ENCODE measurements around the gene PITPNC1. TPM values are rescaled to one million over a fixed set of nuclear protein-coding genes. Genes with fewer than 3 reads are reported as not detected.

The PITPNC1 gene
- total RNA-seq, 1 experiment from 2014 or later: 35.5 TPM

DNA sequence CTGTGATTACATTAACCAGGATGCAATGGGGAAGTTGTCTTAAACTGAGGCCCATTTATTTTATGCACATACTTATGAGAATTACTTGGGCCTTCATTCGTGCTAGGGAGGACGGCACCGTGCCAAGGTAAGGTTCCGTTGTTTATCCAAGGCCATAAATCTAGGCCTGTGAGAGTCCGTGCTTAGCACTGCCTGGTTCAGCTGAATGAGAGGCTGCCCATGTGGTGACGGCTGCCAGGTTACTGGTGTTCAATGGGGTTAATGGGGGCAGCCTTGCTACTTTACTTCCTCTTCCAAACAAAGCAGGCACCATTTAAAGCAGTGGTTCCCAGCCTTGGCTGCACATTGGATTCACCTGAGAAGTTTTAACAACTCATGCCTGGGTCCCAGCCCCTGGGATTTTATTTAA lies 205.6 kb downstream of the PITPNC1 start:
- POLR2A ChIA-PET (ENCODE audit: low non-redundant PET): interaction anchor here (0.8 kb wide), 1 partner anchor 13 kb away, joined by 7 read pairs; no protein-coding TSS in a partner anchor

GRCh38 chr17:67585077-67585602 lies 208.1 kb downstream of the PITPNC1 start:
- intact Hi-C loops (cut with micrococcal nuclease; ENCODE audit: unreplicated experiment): no loop called here
- no peaks in the 10 kb centered on the region for H3K27me3 ChIP-seq (replicated peaks; ENCODE audit: insufficient read depth, low read depth, low read length, poor library complexity)
- peak; percentile 9 for DNase-seq (ENCODE audit: low spot score)
- CTCF ChIA-PET: no interaction called here
- POLR2A ChIA-PET (ENCODE audit: low non-redundant PET): no interaction called here
- H3K4me3 ChIP-seq (ENCODE audit: low read depth, low read length, poor library complexity, severe bottlenecking): no peak overlapping the region
- no peaks in the 10 kb centered on the region for H3K9me3 ChIP-seq (ENCODE audit: low read depth, low read length, poor library complexity, severe bottlenecking)
- no TSS peak for BruUV-seq (replicated peaks)
- no peak overlapping the region for H3K27ac ChIP-seq (ENCODE audit: low read depth, low read length, poor library complexity, severe bottlenecking)
- no peak for TF ChIP-seq EZH2 (IDR thresholded peaks at IDR 0.05; ENCODE audit: borderline replicate concordance, low read depth, low read length, poor library complexity, severe bottlenecking)
- TF ChIP-seq CTCF (conservative IDR thresholded peaks at IDR 0.05; ENCODE audit: low read depth, low read length): no peak
- H3K36me3 ChIP-seq (ENCODE audit: insufficient read depth, low read length, poor library complexity, severe bottlenecking): no peaks in the 10 kb centered on the region
- H3K4me1 ChIP-seq (ENCODE audit: insufficient read depth, low read length, poor library complexity, severe bottlenecking): no peaks in the 10 kb centered on the region

More for the DNA sequence above, 205.6 kb downstream of the PITPNC1 start:
- TF ChIP-seq CTCF (conservative IDR thresholded peaks at IDR 0.05; ENCODE audit: low read depth, low read length): no peak
- no peak for TF ChIP-seq EZH2 (IDR thresholded peaks at IDR 0.05; ENCODE audit: borderline replicate concordance, low read depth, low read length, poor library complexity, severe bottlenecking)
- H3K27ac ChIP-seq (ENCODE audit: low read depth, low read length, poor library complexity, severe bottlenecking): no peak overlapping the region
- H3K27me3 ChIP-seq (replicated peaks; ENCODE audit: insufficient read depth, low read depth, low read length, poor library complexity): no peaks in the 10 kb centered on the region
- H3K9me3 ChIP-seq (ENCODE audit: low read depth, low read length, poor library complexity, severe bottlenecking): no peaks in the 10 kb centered on the region
- H3K4me1 ChIP-seq (ENCODE audit: insufficient read depth, low read length, poor library complexity, severe bottlenecking): no peaks in the 10 kb centered on the region
- no TSS peak for BruUV-seq (replicated peaks)
- H3K4me3 ChIP-seq (ENCODE audit: low read depth, low read length, poor library complexity, severe bottlenecking): no peak overlapping the region
- CTCF ChIA-PET: no interaction called here
- no peaks in the 10 kb centered on the region for H3K36me3 ChIP-seq (ENCODE audit: insufficient read depth, low read length, poor library complexity, severe bottlenecking)
- DNase-seq (ENCODE audit: low spot score): no peak
- intact Hi-C loops (cut with micrococcal nuclease; ENCODE audit: unreplicated experiment): no loop called here

DNA sequence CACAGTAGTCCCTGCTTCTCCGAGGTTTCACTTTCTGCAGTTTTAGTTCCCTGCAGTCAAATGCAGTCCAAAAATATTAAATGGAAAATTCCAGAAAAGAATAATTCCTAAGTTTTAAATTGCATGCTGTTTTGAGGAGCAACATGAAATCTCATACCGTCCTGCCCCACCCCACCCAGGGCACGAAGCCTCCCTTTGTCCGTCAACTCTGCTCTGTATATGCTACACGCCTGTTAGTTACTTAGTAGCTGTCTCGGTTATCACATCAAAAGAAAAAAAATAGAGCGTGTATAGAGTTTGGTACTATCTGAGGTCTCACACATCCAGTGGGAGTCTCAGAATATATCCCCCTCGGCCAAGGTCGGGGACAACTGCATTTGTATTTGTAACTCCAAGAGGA lies 211.2 kb downstream of the PITPNC1 start:
- ChIA-PET POLR2A (ENCODE audit: low non-redundant PET) (no interaction called here), CTCF (no interaction called here)
- Histone ChIP-seq H3K27me3 (replicated peaks; ENCODE audit: insufficient read depth, low read depth, low read length, poor library complexity) (no peaks in the 10 kb centered on the region), H3K36me3 (ENCODE audit: insufficient read depth, low read length, poor library complexity, severe bottlenecking) (no peaks in the 10 kb centered on the region), H3K27ac (ENCODE audit: low read depth, low read length, poor library complexity, severe bottlenecking) (no peak overlapping the region), H3K9me3 (ENCODE audit: low read depth, low read length, poor library complexity, severe bottlenecking) (no peaks in the 10 kb centered on the region), H3K4me3 (ENCODE audit: low read depth, low read length, poor library complexity, severe bottlenecking) (no peak overlapping the region), H3K4me1 (ENCODE audit: insufficient read depth, low read length, poor library complexity, severe bottlenecking) (no peaks in the 10 kb centered on the region)
- TF ChIP-seq EZH2 (IDR thresholded peaks at IDR 0.05; ENCODE audit: borderline replicate concordance, low read depth, low read length, poor library complexity, severe bottlenecking) (no peak), CTCF (conservative IDR thresholded peaks at IDR 0.05; ENCODE audit: low read depth, low read length) (no peak)
- DNase-seq (ENCODE audit: low spot score): no peak
- intact Hi-C loops (cut with micrococcal nuclease; ENCODE audit: unreplicated experiment): no loop called here
- no TSS peak for BruUV-seq (replicated peaks)

All from A673 (cell line).